Gastrocnemius medialis (tissue), 4 donors: ENCODE results near the gene SPACA7.

Experiments used
- POLR2A ChIP-seq, 2 donors: fragments of 450-650 bp; IDR thresholded peaks; one replicate each; pipeline ENCODE4 v1.6.1; 2017; ENCODE audit warnings: antibody characterized with exemption in 2 of 2, mild to moderate bottlenecking in 2 of 2, moderate library complexity in 2 of 2
- TF ChIP-seq, protein P1 (sequence below), 5 experiments: fragments of 450-650 bp in 3 of 5; fragments of 200-600 bp in 2 of 5; sonication (generic) in 2 of 5; IDR thresholded peaks in 4 of 5; conservative IDR thresholded peaks in 1 of 5; 1 replicate in 4 of 5; 2 replicates in 1 of 5; pipeline ENCODE4 v1.5.1; 2016 to 2019; ENCODE audit warnings: antibody characterized with exemption in 5 of 5, mild to moderate bottlenecking in 3 of 5, moderate library complexity in 3 of 5

GRCh38 chr13:112363867-112364528 lies 12.2 kb upstream of the SPACA7 start:
- TF ChIP-seq, protein P1, sequence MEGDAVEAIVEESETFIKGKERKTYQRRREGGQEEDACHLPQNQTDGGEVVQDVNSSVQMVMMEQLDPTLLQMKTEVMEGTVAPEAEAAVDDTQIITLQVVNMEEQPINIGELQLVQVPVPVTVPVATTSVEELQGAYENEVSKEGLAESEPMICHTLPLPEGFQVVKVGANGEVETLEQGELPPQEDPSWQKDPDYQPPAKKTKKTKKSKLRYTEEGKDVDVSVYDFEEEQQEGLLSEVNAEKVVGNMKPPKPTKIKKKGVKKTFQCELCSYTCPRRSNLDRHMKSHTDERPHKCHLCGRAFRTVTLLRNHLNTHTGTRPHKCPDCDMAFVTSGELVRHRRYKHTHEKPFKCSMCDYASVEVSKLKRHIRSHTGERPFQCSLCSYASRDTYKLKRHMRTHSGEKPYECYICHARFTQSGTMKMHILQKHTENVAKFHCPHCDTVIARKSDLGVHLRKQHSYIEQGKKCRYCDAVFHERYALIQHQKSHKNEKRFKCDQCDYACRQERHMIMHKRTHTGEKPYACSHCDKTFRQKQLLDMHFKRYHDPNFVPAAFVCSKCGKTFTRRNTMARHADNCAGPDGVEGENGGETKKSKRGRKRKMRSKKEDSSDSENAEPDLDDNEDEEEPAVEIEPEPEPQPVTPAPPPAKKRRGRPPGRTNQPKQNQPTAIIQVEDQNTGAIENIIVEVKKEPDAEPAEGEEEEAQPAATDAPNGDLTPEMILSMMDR (IDR thresholded peaks at IDR 0.05 in 4 of 5, conservative IDR thresholded peaks at IDR 0.05 in 1 of 5), result no peak
- TF ChIP-seq POLR2A (IDR thresholded peaks at IDR 0.05), result no peak
